HEK293 (cell line): ENCODE results near the gene ZNF853.

Experiments
- CTCF ChIA-PET: fragments of 350-600 bp; formaldehyde crosslinking; extraction: SDS; loops from one replicate; lab custom pipeline; 2021; ENCODE audit warnings: antibody characterized with exemption; lab: Yijun Ruan, JAX
- POLR2A ChIA-PET: fragments of 300-600 bp; formaldehyde crosslinking; extraction: SDS; loops from one replicate; lab custom pipeline; 2020; ENCODE audit warnings: antibody characterized with exemption, inconsistent platforms; lab: Yijun Ruan, JAX
- H3K27ac ChIP-seq: fragments of 200-500 bp; sonication (Bioruptor generic); 2 replicates; pipeline ENCODE4 v1.5.1; 2014; ENCODE audit warnings: low read depth, low read length, control low read depth, inconsistent platforms; ENCODE audit errors: extremely low read depth
- H3K36me3 ChIP-seq, 2 experiments: fragments of 200-500 bp in 1 of 2; sonication (Bioruptor generic) in 1 of 2; 1 replicate in 1 of 2; 2 replicates in 1 of 2; pipeline ENCODE4 v1.5.1; 2014 to 2017; ENCODE audit warnings: inconsistent platforms in 2 of 2, low read length in 2 of 2; ENCODE audit not compliant: control insufficient read depth in 2 of 2, insufficient read depth in 1 of 2
- H3K4me1 ChIP-seq: fragments of 200-500 bp; sonication (Bioruptor generic); 2 replicates; pipeline ENCODE4 v1.5.1; 2014; ENCODE audit warnings: mild to moderate bottlenecking, low read length, inconsistent platforms; ENCODE audit not compliant: control insufficient read depth, insufficient read depth
- H3K4me3 ChIP-seq: 2 replicates; pipeline ENCODE4 v1.5.1; 2011; ENCODE audit warnings: low read depth, mild to moderate bottlenecking, control low read depth, low read length, moderate library complexity
- H3K9me3 ChIP-seq: fragments of 200-500 bp; sonication (Bioruptor generic); 2 replicates; pipeline ENCODE4 v1.5.1; 2014; ENCODE audit warnings: low read depth, low read length, inconsistent platforms; ENCODE audit not compliant: control insufficient read depth, insufficient read depth
- BCL11A ChIP-seq: fragments of 450-650 bp; formaldehyde crosslinking; IDR thresholded peaks from 2 replicates; pipeline ENCODE4 v1.5.1; 2016; ENCODE audit warnings: low read depth, missing biosample characterization, missing genetic modification characterization
- EGR2 ChIP-seq: fragments of 450-650 bp; formaldehyde crosslinking; IDR thresholded peaks from 2 replicates; pipeline ENCODE4 v1.5.1; 2016; ENCODE audit warnings: low read depth, missing biosample characterization, missing genetic modification characterization
- MYNN ChIP-seq: fragments of 450-650 bp; formaldehyde crosslinking; IDR thresholded peaks from 2 replicates; pipeline ENCODE4 v1.5.1; 2016; ENCODE audit warnings: missing biosample characterization, missing genetic modification characterization, borderline replicate concordance
- YY1 ChIP-seq: fragments of 450-650 bp; formaldehyde crosslinking; IDR thresholded peaks from 2 replicates; pipeline ENCODE4 v1.5.1; 2018; ENCODE audit warnings: missing biosample characterization, missing genetic modification characterization
- YY2 ChIP-seq: fragments of 450-650 bp; formaldehyde crosslinking; IDR thresholded peaks from 2 replicates; pipeline ENCODE4 v1.5.1; 2016; ENCODE audit warnings: missing biosample characterization, missing genetic modification characterization
- ZBTB7A ChIP-seq: fragments of 450-650 bp; formaldehyde crosslinking; IDR thresholded peaks from 2 replicates; pipeline ENCODE4 v1.5.1; 2016; ENCODE audit warnings: low read depth, missing biosample characterization, missing genetic modification characterization
- ZBTB8A ChIP-seq: fragments of 450-650 bp; formaldehyde crosslinking; IDR thresholded peaks from 2 replicates; pipeline ENCODE4 v1.5.1; 2016; ENCODE audit warnings: missing biosample characterization, missing genetic modification characterization
- ZFHX2 ChIP-seq: fragments of 450-650 bp; formaldehyde crosslinking; conservative IDR thresholded peaks from 2 replicates; pipeline ENCODE4 v1.5.1; 2016; ENCODE audit warnings: missing biosample characterization, missing genetic modification characterization
- ZFP41 ChIP-seq: fragments of 450-650 bp; formaldehyde crosslinking; IDR thresholded peaks from 2 replicates; pipeline ENCODE4 v1.5.1; 2016; ENCODE audit warnings: missing biosample characterization, missing genetic modification characterization, borderline replicate concordance
- ZIC2 ChIP-seq: fragments of 450-650 bp; formaldehyde crosslinking; IDR thresholded peaks from 2 replicates; pipeline ENCODE4 v1.5.1; 2016; ENCODE audit warnings: missing biosample characterization, missing genetic modification characterization
- ZNF114 ChIP-seq: fragments of 450-650 bp; formaldehyde crosslinking; IDR thresholded peaks from 2 replicates; pipeline ENCODE4 v1.5.0; 2017; ENCODE audit warnings: missing biosample characterization, missing genetic modification characterization
- ZNF157 ChIP-seq: fragments of 450-650 bp; formaldehyde crosslinking; IDR thresholded peaks from 2 replicates; pipeline ENCODE4 v1.5.1; 2016; ENCODE audit warnings: missing biosample characterization, missing genetic modification characterization
- ZNF223 ChIP-seq: fragments of 450-650 bp; formaldehyde crosslinking; IDR thresholded peaks from 2 replicates; pipeline ENCODE4 v1.5.1; 2016; ENCODE audit warnings: missing biosample characterization, missing genetic modification characterization
- ZNF266 ChIP-seq: fragments of 450-650 bp; formaldehyde crosslinking; IDR thresholded peaks from 2 replicates; pipeline ENCODE4 v1.5.1; 2016; ENCODE audit warnings: missing biosample characterization, missing genetic modification characterization, low read depth
- ZNF37A ChIP-seq: fragments of 450-650 bp; IDR thresholded peaks from 2 replicates; pipeline ENCODE4 v1.5.1; 2018; ENCODE audit warnings: missing biosample characterization, missing genetic modification characterization
- ZNF391 ChIP-seq: fragments of 450-650 bp; formaldehyde crosslinking; IDR thresholded peaks from 2 replicates; pipeline ENCODE4 v1.5.1; 2016; ENCODE audit warnings: low read depth, missing biosample characterization, missing genetic modification characterization, borderline replicate concordance
- ZNF510 ChIP-seq: fragments of 450-650 bp; formaldehyde crosslinking; IDR thresholded peaks from 2 replicates; pipeline ENCODE4 v1.5.1; 2018; ENCODE audit warnings: mild to moderate bottlenecking, missing genetic modification characterization, missing biosample characterization; ENCODE audit not compliant: insufficient replicate concordance
- ZNF530 ChIP-seq: fragments of 450-650 bp; formaldehyde crosslinking; IDR thresholded peaks from 2 replicates; pipeline ENCODE4 v1.5.1; 2016; ENCODE audit warnings: low read depth, missing biosample characterization, missing genetic modification characterization
- ZNF549 ChIP-seq: fragments of 450-650 bp; IDR thresholded peaks from 2 replicates; pipeline ENCODE4 v1.5.1; 2018; ENCODE audit warnings: missing biosample characterization, missing genetic modification characterization, mild to moderate bottlenecking, inconsistent platforms, moderate library complexity
- ZNF558 ChIP-seq: fragments of 450-650 bp; formaldehyde crosslinking; IDR thresholded peaks from 2 replicates; pipeline ENCODE4 v1.5.1; 2016; ENCODE audit warnings: missing biosample characterization, missing genetic modification characterization
- ZNF596 ChIP-seq: fragments of 450-650 bp; IDR thresholded peaks from 2 replicates; pipeline ENCODE4 v1.5.0; 2018; ENCODE audit warnings: missing biosample characterization, mild to moderate bottlenecking, missing genetic modification characterization, moderate library complexity
- ZNF660 ChIP-seq: fragments of 450-650 bp; IDR thresholded peaks from 2 replicates; pipeline ENCODE4 v1.5.1; 2018; ENCODE audit warnings: missing biosample characterization, mild to moderate bottlenecking, missing genetic modification characterization
- ZNF791 ChIP-seq: fragments of 450-650 bp; formaldehyde crosslinking; IDR thresholded peaks from 2 replicates; pipeline ENCODE4 v1.5.1; 2016; ENCODE audit warnings: missing biosample characterization, missing genetic modification characterization
- ZNF843 ChIP-seq: fragments of 450-650 bp; formaldehyde crosslinking; IDR thresholded peaks from 2 replicates; pipeline ENCODE4 v1.5.1; 2016; ENCODE audit warnings: missing biosample characterization, missing genetic modification characterization
- TF ChIP-seq, protein P1 (sequence below): fragments of 450-650 bp; IDR thresholded peaks from 2 replicates; pipeline ENCODE4 v1.5.1; 2018; ENCODE audit warnings: missing biosample characterization, missing genetic modification characterization
- TF ChIP-seq, protein P2 (sequence below): fragments of 450-650 bp; formaldehyde crosslinking; IDR thresholded peaks from 2 replicates; pipeline ENCODE4 v1.5.1; 2017; ENCODE audit warnings: missing biosample characterization, missing genetic modification characterization
- TF ChIP-seq, protein P3 (sequence below): IDR thresholded peaks from 2 replicates; pipeline ENCODE4 v1.6.1; 2011; ENCODE audit warnings: mild to moderate bottlenecking, low read depth, low read length, borderline replicate concordance
- TF ChIP-seq, protein P4 (sequence below): fragments of 450-650 bp; formaldehyde crosslinking; IDR thresholded peaks from 2 replicates; pipeline ENCODE4 v1.5.1; 2016; ENCODE audit warnings: missing biosample characterization, missing genetic modification characterization, borderline replicate concordance

ZNF853 gene

DNA sequence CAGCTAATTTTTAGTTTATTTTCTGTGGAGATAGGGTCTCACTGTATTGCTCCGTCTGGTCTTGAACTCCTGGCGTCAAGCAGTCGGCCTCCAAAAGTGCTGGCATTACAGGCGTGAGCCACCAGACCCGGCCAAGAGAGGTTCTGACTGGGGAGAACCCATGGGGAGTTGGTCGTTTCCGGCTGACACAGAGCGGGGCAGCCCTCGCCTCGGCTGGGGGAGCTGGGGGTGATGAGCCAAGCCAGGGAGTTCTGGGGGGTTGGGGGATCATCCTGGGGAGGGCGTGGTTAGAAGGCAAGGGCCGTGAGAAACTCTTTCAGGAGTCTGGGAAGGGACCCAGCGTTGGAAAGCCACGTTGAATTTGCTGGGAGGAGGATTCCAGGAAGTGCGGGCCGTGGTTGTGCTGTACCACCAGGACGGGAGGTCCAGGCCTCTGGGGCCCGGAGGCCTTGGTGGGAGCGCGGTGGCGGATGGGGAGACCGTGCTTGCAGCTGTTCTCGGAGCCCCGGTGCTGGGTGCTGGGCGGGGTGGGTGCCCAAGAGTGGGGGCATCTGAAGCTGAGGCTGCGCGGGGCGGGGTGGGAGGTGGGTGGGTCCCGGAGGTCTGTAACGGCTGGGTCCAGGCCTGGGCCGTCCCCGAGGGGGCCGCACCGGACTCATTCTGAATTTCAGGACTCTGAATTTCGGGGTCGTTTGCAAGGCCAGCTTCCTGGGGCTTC is 8.4 kb upstream of the ZNF853 start (continued):
- TF ChIP-seq, protein P1, sequence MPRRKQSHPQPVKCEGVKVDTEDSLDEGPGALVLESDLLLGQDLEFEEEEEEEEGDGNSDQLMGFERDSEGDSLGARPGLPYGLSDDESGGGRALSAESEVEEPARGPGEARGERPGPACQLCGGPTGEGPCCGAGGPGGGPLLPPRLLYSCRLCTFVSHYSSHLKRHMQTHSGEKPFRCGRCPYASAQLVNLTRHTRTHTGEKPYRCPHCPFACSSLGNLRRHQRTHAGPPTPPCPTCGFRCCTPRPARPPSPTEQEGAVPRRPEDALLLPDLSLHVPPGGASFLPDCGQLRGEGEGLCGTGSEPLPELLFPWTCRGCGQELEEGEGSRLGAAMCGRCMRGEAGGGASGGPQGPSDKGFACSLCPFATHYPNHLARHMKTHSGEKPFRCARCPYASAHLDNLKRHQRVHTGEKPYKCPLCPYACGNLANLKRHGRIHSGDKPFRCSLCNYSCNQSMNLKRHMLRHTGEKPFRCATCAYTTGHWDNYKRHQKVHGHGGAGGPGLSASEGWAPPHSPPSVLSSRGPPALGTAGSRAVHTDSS (tag by site-specific recombination): no peak
- TF ChIP-seq ZNF266 (tag by site-specific recombination) (no peak), ZNF843 (tag by site-specific recombination) (no peak), ZNF510 (tag by site-specific recombination) (no peak), YY2 (tag by site-specific recombination) (no peak), ZNF223 (tag by site-specific recombination) (no peak), ZNF660 (no peak), ZBTB8A (tag by site-specific recombination) (no peak), ZBTB7A (tag by site-specific recombination) (no peak), ZNF791 (tag by site-specific recombination) (no peak), ZIC2 (tag by site-specific recombination) (no peak)
- TF ChIP-seq, protein P2, sequence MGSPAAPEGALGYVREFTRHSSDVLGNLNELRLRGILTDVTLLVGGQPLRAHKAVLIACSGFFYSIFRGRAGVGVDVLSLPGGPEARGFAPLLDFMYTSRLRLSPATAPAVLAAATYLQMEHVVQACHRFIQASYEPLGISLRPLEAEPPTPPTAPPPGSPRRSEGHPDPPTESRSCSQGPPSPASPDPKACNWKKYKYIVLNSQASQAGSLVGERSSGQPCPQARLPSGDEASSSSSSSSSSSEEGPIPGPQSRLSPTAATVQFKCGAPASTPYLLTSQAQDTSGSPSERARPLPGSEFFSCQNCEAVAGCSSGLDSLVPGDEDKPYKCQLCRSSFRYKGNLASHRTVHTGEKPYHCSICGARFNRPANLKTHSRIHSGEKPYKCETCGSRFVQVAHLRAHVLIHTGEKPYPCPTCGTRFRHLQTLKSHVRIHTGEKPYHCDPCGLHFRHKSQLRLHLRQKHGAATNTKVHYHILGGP (tag by site-specific recombination): no peak
- TF ChIP-seq, protein P3, sequence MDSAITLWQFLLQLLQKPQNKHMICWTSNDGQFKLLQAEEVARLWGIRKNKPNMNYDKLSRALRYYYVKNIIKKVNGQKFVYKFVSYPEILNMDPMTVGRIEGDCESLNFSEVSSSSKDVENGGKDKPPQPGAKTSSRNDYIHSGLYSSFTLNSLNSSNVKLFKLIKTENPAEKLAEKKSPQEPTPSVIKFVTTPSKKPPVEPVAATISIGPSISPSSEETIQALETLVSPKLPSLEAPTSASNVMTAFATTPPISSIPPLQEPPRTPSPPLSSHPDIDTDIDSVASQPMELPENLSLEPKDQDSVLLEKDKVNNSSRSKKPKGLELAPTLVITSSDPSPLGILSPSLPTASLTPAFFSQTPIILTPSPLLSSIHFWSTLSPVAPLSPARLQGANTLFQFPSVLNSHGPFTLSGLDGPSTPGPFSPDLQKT: no peak

DNA sequence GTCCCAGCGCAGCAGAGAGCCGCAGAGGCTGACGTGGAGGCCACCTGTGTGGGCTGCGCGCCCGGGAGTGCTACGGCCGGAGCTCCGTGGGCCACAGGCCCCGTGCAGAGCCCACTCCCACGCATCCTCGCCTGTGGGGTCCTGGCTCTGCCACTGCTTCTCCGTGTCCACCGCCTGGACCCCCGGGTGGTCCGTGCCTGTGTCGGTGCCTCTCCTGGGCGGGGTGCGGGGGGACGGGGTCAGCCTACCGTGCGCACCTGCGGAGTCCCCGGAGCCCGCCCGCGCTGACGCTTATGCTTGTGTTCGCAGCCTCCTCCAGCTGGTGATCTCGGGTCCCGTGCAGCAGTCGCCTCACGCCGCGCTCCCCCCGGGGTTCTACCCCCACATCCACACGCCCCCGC is 7.8 kb upstream of the ZNF853 start:
- ChIA-PET POLR2A (no interaction called here), CTCF (no interaction called here)
- no peak overlapping the region for H3K4me3 ChIP-seq
- peaks cover 11 to 17% of the 10 kb centered on the region in 2 experiments; a peak in 2 of 3 replicates for H3K36me3 ChIP-seq
- H3K9me3 ChIP-seq: no peaks in the 10 kb centered on the region
- H3K27ac ChIP-seq: no peak overlapping the region
- no peaks in the 10 kb centered on the region for H3K4me1 ChIP-seq
- no peak for TF ChIP-seq ZNF660
- TF ChIP-seq ZNF596 (tag by site-specific recombination): no peak
- no peak for TF ChIP-seq ZNF558
- TF ChIP-seq YY1: no peak
- no peak for TF ChIP-seq EGR2
- TF ChIP-seq ZNF549: no peak
- no peak for TF ChIP-seq ZNF114
- no peak for TF ChIP-seq ZNF391 (tag by site-specific recombination)
- no peak for TF ChIP-seq MYNN
- no peak for TF ChIP-seq ZNF37A (tag by site-specific recombination)
- TF ChIP-seq BCL11A (tag by site-specific recombination): no peak
- TF ChIP-seq, protein P4, sequence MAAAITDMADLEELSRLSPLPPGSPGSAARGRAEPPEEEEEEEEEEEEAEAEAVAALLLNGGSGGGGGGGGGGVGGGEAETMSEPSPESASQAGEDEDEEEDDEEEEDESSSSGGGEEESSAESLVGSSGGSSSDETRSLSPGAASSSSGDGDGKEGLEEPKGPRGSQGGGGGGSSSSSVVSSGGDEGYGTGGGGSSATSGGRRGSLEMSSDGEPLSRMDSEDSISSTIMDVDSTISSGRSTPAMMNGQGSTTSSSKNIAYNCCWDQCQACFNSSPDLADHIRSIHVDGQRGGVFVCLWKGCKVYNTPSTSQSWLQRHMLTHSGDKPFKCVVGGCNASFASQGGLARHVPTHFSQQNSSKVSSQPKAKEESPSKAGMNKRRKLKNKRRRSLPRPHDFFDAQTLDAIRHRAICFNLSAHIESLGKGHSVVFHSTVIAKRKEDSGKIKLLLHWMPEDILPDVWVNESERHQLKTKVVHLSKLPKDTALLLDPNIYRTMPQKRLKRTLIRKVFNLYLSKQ (tag by site-specific recombination): no peak
- TF ChIP-seq ZNF157 (tag by site-specific recombination): no peak
- no peak for TF ChIP-seq ZFP41 (tag by site-specific recombination)
- TF ChIP-seq ZNF530 (tag by site-specific recombination): no peak
- TF ChIP-seq ZFHX2 (tag by site-specific recombination): no peak
